HG03565 (cell line): ENCODE measurements around the gene DLG4.
A peak's percentile ranks its signal among the peaks of the same experiment; 100 is the strongest.

Source experiments
- ATAC-seq: cut with Tn5 transposase; IDR thresholded peaks from one replicate; pipeline ENCODE4 v1.9.1; 2021; ENCODE audit warnings: mild to moderate bottlenecking, moderate library complexity; ENCODE audit not compliant: unreplicated experiment

The DLG4 gene

DNA sequence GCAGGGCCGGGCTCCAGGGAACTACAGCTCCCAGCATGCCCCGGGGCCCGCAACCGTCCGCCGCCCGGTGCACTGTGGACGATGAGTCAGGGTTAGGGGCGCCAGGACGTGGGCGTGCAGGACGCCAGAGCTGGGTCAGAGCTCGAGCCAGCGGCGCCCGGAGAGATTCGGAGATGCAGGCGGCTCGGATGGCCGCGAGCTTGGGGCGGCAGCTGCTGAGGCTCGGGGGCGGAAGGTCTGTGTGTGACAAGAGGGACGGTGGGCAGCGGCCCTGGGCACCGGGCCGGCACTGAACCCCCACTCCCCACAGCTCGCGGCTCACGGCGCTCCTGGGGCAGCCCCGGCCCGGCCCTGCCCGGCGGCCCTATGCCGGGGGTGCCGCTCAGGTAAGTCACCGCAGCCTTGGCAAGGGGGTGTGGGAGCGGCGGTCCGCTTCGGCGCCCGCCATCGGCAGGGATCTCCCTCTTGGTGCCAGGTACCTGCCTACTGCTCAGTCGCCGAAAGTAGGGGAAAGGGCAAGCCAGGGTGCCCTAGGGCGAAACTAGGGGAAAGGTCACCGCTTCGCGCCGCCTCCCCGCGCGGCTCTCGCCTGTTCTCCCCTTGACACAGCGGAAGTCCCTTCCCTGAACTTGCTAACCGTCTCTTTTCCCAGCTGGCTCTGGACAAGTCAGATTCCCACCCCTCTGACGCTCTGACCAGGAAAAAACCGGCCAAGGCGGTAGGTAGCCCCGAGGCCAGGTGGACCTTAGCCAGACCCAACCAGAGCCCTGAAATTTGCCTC lies at the start of gene DLG4, which contains the start of gene ACADVL:
DLG4 (minus strand) TSS at position 25 of the 781 bp plus-strand sequence.
ACADVL (plus strand) TSS at position 127 of the 781 bp plus-strand sequence; CDS start at position 174, 47 bp downstream.
- peak; percentile 40 for ATAC-seq

GRCh38 chr17:7266784-7267183 lies 47.1 kb upstream of the DLG4 start:
- ATAC-seq = no peak

GRCh38 chr17:7263801-7264078 lies 44.1 kb upstream of the DLG4 start:
- ATAC-seq = no peak

GRCh38 chr17:7262935-7263800 lies 43.5 kb upstream of the DLG4 start:
- ATAC-seq = no peak

DNA sequence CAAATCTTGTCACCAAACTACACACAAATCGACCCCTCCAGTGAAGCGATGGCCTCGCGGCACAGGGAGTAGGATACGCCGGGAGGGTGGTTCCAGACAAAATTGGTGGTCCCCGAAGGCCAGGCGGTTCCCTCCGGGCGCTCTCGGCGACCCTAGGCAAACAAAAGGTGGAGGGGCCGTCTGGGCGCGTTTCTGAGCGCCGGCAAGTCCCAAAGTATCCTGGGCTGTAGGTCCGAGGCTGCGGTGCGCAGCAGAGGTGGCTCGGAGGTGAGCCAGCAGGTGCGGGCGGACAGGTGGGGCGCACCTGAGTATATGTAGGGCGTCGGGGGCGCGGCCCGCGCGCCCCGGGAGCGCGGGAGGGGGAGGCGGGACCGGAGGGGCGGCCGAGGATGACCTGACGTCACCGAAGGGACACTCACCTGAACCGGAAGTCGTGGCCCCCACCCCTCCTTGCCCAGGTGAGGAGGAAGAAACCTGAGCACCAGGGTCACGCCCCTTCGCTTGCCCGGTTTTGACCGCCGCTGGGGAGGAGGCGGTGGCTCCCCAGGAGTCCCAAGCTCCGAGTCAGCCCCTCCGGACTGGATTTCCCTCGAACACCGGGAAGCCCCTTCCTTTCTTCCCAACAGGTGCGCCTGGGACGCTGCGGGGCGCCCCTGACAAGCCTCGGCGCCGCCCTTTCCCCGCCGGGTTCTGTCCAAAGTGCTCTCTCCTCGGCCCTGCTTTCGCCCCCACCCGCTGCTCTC lies 42.7 kb upstream of the DLG4 start, which contains the start of gene CLDN7:
CLDN7 (minus strand) TSS at position 287 of the 743 bp plus-strand sequence. CDS start 435 bp downstream, outside the sequence.
- no peak for ATAC-seq

DNA sequence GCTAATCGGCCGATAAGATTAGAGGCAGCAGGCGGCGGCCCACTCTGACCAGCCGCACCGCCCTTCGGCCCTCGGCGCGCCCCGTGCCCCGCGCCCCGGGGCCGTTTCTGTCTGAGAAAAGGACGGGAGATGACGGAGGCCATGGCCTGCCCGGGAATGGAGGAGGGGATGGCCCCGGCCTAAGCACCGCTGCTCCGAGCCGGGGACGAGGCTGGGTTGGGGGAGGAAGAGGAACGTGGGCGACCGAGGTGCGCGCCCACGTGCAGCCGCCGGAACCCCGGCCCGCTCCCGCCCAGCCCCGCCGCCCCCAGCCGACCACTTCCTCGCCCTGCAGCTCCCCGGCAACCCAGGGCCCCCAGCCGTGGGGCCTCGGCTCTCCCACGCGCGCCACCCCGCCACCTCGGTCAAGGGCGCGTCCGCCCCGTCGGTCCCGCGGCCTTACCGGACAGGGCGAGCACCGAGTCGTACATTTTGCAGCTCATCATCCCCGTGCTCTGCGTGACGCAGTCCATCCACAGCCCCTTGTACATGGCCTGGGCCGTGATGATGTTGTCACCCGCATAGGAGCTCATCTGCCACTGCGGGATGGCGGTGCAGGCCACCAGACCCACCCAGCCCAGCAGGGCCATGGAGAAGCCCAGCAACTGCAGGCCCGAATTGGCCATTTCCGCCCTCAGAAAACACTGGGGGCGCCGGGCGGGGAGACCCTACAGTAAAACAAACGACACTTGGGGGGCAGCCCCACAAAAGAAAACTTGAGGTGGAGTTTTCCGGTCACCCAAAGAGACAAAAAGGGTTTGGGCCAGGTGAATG lies 41.9 kb upstream of the DLG4 start:
- ATAC-seq = no peak

DNA sequence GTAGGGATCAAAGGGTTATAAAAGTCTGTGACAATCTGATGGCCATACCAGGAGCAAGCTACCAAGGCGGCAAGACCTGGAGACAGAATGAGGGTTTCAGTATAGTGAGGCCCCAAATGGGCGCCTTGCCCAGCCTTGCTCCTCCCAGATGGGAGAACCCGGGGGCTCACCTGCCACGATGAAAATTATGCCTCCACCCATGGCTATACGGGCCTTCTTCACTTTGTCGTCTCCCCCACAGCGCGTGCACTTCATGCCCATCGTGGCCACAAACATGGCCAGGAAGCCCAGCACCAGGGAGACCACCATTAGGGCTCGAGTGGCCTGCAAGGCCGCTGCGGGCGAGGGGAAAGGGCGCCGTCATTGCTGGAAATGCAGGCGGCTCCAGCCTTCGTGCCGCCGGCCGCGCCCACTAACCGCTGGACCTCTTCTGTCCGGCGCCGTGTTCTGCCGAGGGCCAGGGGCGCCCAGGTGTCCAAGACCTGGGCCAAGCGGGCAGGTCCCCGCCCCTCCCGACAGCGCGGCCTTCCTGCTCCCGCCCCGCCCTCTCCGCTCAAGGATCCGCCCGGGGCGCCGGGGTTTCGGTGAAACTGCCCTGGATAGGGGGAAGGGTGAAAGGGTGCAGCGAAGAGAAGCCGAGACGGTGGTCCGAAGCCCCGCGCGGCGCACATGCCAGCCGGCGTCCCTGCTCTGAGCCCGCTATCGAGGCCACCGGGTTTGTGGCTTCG lies 41.2 kb upstream of the DLG4 start:
- ATAC-seq = no peak

- ATAC-seq = no peak
Measured at GRCh38 chr17:7260151-7260550, 40.5 kb upstream of the DLG4 start.

- no peak for ATAC-seq
Measured at GRCh38 chr17:7259555-7259889, 39.9 kb upstream of the DLG4 start.

DNA sequence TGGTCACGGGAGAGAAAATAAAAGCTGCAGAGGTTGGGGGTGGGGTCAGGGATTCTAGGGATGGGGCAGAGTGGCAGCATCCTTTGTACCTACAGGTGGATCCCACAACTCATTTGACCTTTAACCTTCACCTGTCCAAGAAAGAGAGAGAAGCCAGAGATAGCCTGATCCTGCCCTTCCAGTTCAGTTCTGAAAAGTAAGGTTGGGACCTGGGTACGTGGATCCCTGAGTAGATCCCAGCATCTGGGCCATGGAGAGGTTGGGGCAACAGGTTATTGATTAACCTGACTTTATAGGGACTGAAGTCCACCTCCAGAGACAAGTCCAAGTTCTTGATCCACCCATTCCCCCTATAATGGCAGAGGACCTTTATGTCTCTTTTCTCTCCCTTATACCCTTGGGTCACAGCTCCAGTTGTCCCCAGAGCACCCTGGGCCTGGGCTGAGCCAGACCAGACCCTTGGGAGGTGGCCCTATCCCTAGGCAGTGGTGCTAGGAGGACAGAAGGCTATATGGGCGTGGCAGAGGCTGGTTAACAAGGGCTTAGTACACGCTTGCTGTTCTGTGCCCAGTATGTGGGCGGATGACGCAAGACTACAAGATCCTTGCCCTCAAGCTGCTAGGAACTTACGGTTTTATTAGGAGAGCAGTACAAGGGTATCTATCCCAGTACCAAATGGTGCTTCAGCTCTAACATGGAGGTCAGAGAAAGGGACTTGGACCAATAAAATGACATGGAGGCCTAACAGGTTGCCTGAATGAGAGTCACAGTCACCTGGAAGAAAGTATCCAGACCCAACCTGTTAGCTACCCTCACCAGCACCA lies 39.3 kb upstream of the DLG4 start:
- no peak for ATAC-seq

DNA sequence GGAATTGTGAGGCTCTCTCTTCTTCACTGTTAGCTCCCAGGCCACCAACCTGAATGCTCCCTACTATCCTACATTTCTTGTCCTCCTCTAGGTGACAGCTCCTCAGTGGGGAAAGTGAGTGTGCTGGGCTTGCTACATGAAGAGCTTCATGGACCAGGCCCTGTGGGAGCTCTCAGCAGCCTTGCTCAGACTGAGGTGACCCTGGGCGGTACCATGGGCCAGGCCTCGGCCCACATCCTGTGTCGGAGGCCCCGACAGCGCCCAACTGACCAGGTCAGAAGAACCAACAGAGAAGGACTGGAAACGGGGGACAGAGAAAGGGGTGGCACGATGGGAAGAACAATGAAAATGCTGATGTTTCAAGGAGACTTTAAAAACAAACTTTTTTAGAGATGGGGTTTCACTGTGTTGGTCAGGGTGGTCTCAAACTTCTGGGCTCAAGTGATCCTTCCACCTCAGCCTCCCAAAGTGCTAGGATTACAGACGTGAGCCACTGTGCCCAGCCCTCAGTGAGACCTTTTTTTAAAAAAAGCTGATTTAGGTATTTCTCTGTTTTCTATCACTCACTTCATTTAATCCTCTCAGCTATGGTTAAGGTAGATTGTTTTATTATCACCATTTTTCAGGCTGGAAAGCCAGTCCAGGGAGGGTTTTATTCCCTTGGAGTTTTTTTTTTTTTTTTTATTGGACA lies 37.3 kb upstream of the DLG4 start:
- no peak for ATAC-seq

DNA sequence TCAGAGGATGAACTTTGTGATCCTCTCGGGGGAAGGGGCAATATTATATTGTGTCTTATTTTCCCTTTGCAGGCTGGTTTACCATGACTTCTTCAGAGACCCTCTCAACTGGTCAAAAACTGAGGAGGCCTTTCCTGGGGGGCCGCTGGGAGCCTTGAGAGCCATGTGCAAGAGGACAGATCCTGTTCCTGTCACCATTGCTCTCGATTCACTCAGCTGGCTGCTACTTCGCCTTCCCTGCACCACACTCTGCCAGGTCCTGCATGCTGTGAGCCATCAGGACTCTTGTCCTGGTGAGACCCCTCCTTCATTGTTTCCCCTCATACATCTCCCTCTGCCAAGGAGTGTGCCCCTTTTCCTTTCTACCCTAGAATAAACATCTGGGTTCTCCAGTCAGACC lies 34.9 kb upstream of the DLG4 start:
- no peak for ATAC-seq

DNA sequence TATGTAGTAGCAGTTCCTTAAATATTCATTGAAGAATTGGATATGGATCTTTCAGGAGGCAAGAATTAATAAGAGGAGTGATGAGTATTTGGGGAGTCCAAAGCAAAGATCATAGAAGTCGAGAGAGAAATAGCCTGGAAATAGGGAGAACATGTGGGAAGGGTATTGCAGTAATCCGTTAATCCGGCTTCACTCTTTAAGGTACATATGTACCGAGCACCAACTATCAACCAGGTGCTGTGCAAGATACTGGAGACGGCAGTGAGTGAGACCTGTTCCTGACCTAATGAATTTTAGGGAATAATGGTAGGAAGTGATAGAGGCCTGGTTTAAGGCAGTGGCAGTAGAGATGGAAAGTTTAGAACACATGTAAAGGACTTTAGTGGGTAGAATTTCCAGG lies 33.4 kb upstream of the DLG4 start:
- no peak for ATAC-seq

DNA sequence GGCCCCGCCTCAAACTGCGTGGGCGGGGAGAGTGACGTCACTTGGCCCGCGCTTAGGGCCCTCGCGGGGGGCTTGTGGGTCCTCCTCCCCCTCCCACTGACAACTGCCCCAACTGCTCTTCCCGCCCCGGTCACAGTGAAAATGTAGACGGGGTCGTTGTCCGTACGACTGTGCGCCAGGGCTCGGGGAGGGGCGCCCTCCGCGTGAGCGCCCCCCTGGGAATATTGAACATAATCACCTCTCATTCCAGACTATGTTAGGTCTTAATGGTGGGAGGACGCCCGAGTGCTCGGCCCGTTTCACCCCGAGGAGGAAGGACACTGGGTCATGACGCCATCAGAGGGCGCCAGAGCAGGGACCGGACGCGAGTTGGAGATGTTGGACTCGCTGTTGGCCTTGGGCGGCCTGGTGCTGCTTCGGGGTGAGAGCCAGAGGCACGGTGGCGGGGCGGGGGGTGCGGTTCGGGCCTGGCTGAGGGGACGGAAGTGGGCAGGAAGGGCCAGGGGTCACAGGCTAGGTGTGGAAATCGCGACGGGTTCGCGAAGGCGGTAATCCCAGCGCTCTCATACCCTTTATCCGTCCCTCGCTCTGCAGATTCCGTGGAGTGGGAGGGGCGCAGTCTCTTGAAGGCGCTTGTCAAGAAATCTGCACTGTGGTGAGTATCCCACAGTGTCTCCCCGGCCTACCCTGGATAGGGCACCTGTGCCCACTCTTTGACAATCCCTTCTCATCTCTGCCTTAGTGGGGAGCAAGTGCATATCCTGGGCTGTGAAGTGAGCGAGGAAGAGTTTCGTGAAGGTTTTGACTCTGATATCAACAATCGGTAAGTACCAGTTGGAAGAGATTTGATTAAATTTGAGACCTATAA lies 32.8 kb upstream of the DLG4 start, which contains the start of gene ELP5:
ELP5 (plus strand) TSS at position 40 of the 868 bp plus-strand sequence; CDS start at position 376, 336 bp downstream.
- ATAC-seq = peak; percentile 35

- peak; percentile 74 for ATAC-seq
Measured at GRCh38 chr17:7251661-7252175, 32.1 kb upstream of the DLG4 start, which contains the start of gene CTDNEP1. Gene CTDNEP1 (minus strand): TSS chr17:7251734. CDS start chr17:7251296, 438 bp downstream.

DNA sequence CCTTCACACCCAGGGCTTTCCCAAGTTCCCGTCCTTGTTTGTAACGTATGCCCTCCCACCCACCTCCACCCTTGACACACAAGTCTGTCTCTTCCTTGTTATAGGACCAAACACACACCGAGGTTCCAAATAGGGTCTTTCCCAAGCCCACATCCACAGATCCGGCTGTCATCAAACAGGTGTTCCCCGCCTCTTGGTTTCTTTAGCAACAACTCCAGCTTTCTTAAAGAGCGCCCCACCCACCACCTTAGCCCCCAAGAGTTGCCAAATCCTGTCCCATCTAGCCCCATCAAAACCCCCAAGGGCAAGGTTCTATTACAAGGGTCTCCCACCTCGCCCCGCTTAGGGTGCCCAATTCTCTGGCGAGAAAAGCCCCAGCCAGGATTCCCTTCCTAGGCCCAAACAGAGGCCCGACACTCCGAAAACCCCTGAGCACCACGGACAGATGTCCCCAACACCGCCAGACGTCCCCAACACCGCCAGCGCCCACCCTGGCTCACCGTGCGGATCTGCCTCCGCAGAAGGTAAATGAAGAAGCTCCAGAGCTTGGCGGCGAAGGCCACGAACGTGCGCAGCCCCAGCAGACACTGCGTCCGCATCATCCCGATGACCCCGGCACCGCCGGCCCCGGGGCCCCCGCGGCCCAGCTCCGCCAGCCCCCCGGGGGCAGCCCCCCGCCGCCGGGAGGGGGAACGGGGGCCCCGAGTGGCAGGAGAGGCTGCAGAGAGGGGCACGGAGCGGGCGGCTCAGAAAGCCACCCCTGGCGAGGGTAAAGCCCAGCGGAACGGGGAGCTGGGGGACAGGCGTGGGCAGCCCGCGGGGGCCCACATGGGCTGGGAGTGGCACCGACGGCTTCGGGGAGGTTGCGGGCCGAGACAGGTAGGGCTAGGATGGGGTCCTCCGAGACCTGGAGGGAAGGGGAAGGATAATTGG lies 31.3 kb upstream of the DLG4 start:
- peak; percentile 1 for ATAC-seq
